ENCODE results near the gene CACNA1E. TPM values are rescaled to one million over a fixed set of nuclear protein-coding genes. Genes with fewer than 3 reads are reported as not detected.
"Not testable (repeated sequence)": the region's sequence is repeated elsewhere in the genome, so short reads cannot be mapped to it uniquely, and the experiment has no call there.

The CACNA1E gene
- total and polyA plus RNA-seq, 5 donors from 2014 or later, result not detected

GRCh38 chr1:181821701-181822100 is 338.4 kb downstream of the CACNA1E start:
- Histone ChIP-seq H3K4me1 (ENCODE audit: control insufficient read depth, insufficient read depth, low read length, poor library complexity, severe bottlenecking) (no peaks in the 10 kb centered on the region), H3K27me3 (ENCODE audit: control insufficient read depth, insufficient read depth, low read length) (no peaks in the 10 kb centered on the region), H3K27ac (ENCODE audit: insufficient read depth, low read length, poor library complexity, severe bottlenecking) (no peak overlapping the region), H3K9me3 (ENCODE audit: control insufficient read depth in 2 of 2, low read length in 2 of 2) (peaks cover 0 to 4% of the 10 kb centered on the region in 2 experiments), H3K4me3 (ENCODE audit: low read depth, low read length) (no peak overlapping the region), H3K36me3 (ENCODE audit: control insufficient read depth, insufficient read depth, low read length) (no peaks in the 10 kb centered on the region)
- Mint-ChIP-seq H3K4me3 (no peak overlapping the region), H3K27me3 (peaks cover 15% of the 10 kb centered on the region), H3K9me3 (peaks cover 0 to 13% (median 3%) of the 10 kb centered on the region in 7 donors), H3K4me1 (no peaks in the 10 kb centered on the region), H3K36me3 (no peaks in the 10 kb centered on the region), H3K27ac (no peak overlapping the region)
- no peak for DNase-seq
- ATAC-seq (ENCODE audit: low read depth in 2 of 2), result no peak

GRCh38 chr1:181832173-181832880 is 349.0 kb downstream of the CACNA1E start:
- not testable (repeated sequence) for H3K4me1 ChIP-seq (ENCODE audit: control insufficient read depth, insufficient read depth, low read length, poor library complexity, severe bottlenecking); H3K4me1 Mint-ChIP-seq; H3K27ac Mint-ChIP-seq; H3K27ac ChIP-seq (ENCODE audit: insufficient read depth, low read length, poor library complexity, severe bottlenecking); H3K4me3 ChIP-seq (ENCODE audit: low read depth, low read length); H3K4me3 Mint-ChIP-seq; H3K27me3 ChIP-seq (ENCODE audit: control insufficient read depth, insufficient read depth, low read length); H3K9me3 ChIP-seq (ENCODE audit: control insufficient read depth in 2 of 2, low read length in 2 of 2); ATAC-seq (ENCODE audit: low read depth in 2 of 2); H3K36me3 ChIP-seq (ENCODE audit: control insufficient read depth, insufficient read depth, low read length); H3K27me3 Mint-ChIP-seq; DNase-seq; H3K36me3 Mint-ChIP-seq
- H3K9me3 Mint-ChIP-seq, result peaks cover 4 to 29% (median 11%) of the 10 kb centered on the region in 7 donors

- Histone ChIP-seq H3K9me3 (ENCODE audit: control insufficient read depth in 2 of 2, low read length in 2 of 2) (no peaks in the 10 kb centered on the region), H3K4me3 (ENCODE audit: low read depth, low read length) (no peak overlapping the region), H3K36me3 (ENCODE audit: control insufficient read depth, insufficient read depth, low read length) (no peaks in the 10 kb centered on the region), H3K4me1 (ENCODE audit: control insufficient read depth, insufficient read depth, low read length, poor library complexity, severe bottlenecking) (no peaks in the 10 kb centered on the region), H3K27me3 (ENCODE audit: control insufficient read depth, insufficient read depth, low read length) (no peaks in the 10 kb centered on the region), H3K27ac (ENCODE audit: insufficient read depth, low read length, poor library complexity, severe bottlenecking) (no peak overlapping the region)
- DNase-seq, result no peak
- peaks cover 4% of the 10 kb centered on the region for H3K27me3 Mint-ChIP-seq
- no peak overlapping the region for H3K4me3 Mint-ChIP-seq
- ATAC-seq (ENCODE audit: low read depth in 2 of 2), result no peak
- peaks cover 0 to 4% (median 0%) of the 10 kb centered on the region in 7 donors for H3K9me3 Mint-ChIP-seq
- H3K4me1 Mint-ChIP-seq, result no peaks in the 10 kb centered on the region
- no peaks in the 10 kb centered on the region for H3K36me3 Mint-ChIP-seq
- H3K27ac Mint-ChIP-seq, result no peak overlapping the region
Measured at GRCh38 chr1:181846001-181846645, 362.8 kb downstream of the CACNA1E start.

- DNase-seq (no peak), ATAC-seq (ENCODE audit: low read depth in 2 of 2) (no peak)
- Histone ChIP-seq H3K27me3 (ENCODE audit: control insufficient read depth, insufficient read depth, low read length) (no peaks in the 10 kb centered on the region), H3K4me1 (ENCODE audit: control insufficient read depth, insufficient read depth, low read length, poor library complexity, severe bottlenecking) (no peaks in the 10 kb centered on the region), H3K36me3 (ENCODE audit: control insufficient read depth, insufficient read depth, low read length) (no peaks in the 10 kb centered on the region), H3K4me3 (ENCODE audit: low read depth, low read length) (no peak overlapping the region), H3K9me3 (ENCODE audit: control insufficient read depth in 2 of 2, low read length in 2 of 2) (no peaks in the 10 kb centered on the region), H3K27ac (ENCODE audit: insufficient read depth, low read length, poor library complexity, severe bottlenecking) (no peak overlapping the region)
- H3K9me3 Mint-ChIP-seq, result peaks cover 0 to 4% (median 0%) of the 10 kb centered on the region in 7 donors
- H3K4me1 Mint-ChIP-seq, result no peaks in the 10 kb centered on the region
- peaks cover 5% of the 10 kb centered on the region for H3K27me3 Mint-ChIP-seq
- H3K27ac Mint-ChIP-seq, result no peak overlapping the region
- H3K36me3 Mint-ChIP-seq, result no peaks in the 10 kb centered on the region
- H3K4me3 Mint-ChIP-seq, result no peak overlapping the region
Measured at GRCh38 chr1:181846681-181847080, 363.4 kb downstream of the CACNA1E start.

- DNase-seq (no peak), ATAC-seq (ENCODE audit: low read depth in 2 of 2) (no peak)
- Mint-ChIP-seq H3K27me3 (peaks cover 9% of the 10 kb centered on the region), H3K4me3 (no peak overlapping the region), H3K36me3 (no peaks in the 10 kb centered on the region), H3K27ac (no peak overlapping the region), H3K9me3 (peaks cover 0 to 14% (median 2%) of the 10 kb centered on the region in 7 donors), H3K4me1 (no peaks in the 10 kb centered on the region)
- H3K9me3 ChIP-seq (ENCODE audit: control insufficient read depth in 2 of 2, low read length in 2 of 2), result no peaks in the 10 kb centered on the region
- H3K4me1 ChIP-seq (ENCODE audit: control insufficient read depth, insufficient read depth, low read length, poor library complexity, severe bottlenecking), result no peaks in the 10 kb centered on the region
- no peak overlapping the region for H3K27ac ChIP-seq (ENCODE audit: insufficient read depth, low read length, poor library complexity, severe bottlenecking)
- no peak overlapping the region for H3K4me3 ChIP-seq (ENCODE audit: low read depth, low read length)
- no peaks in the 10 kb centered on the region for H3K36me3 ChIP-seq (ENCODE audit: control insufficient read depth, insufficient read depth, low read length)
- H3K27me3 ChIP-seq (ENCODE audit: control insufficient read depth, insufficient read depth, low read length), result no peaks in the 10 kb centered on the region
Measured at GRCh38 chr1:181849071-181849470, 365.8 kb downstream of the CACNA1E start.

GRCh38 chr1:181854212-181854611 is 370.9 kb downstream of the CACNA1E start:
- DNase-seq; H3K27me3 ChIP-seq (ENCODE audit: control insufficient read depth, insufficient read depth, low read length); H3K27me3 Mint-ChIP-seq; H3K27ac ChIP-seq (ENCODE audit: insufficient read depth, low read length, poor library complexity, severe bottlenecking); H3K4me3 Mint-ChIP-seq; H3K9me3 ChIP-seq (ENCODE audit: control insufficient read depth in 2 of 2, low read length in 2 of 2); H3K4me3 ChIP-seq (ENCODE audit: low read depth, low read length); H3K36me3 ChIP-seq (ENCODE audit: control insufficient read depth, insufficient read depth, low read length); H3K4me1 ChIP-seq (ENCODE audit: control insufficient read depth, insufficient read depth, low read length, poor library complexity, severe bottlenecking); H3K36me3 Mint-ChIP-seq; H3K4me1 Mint-ChIP-seq; ATAC-seq (ENCODE audit: low read depth in 2 of 2); H3K27ac Mint-ChIP-seq: not testable (repeated sequence)
- peaks cover 0 to 19% (median 4%) of the 10 kb centered on the region in 7 donors for H3K9me3 Mint-ChIP-seq

- Histone ChIP-seq H3K4me3 (ENCODE audit: low read depth, low read length) (no peak overlapping the region), H3K27me3 (ENCODE audit: control insufficient read depth, insufficient read depth, low read length) (no peaks in the 10 kb centered on the region), H3K9me3 (ENCODE audit: control insufficient read depth in 2 of 2, low read length in 2 of 2) (no peaks in the 10 kb centered on the region), H3K36me3 (ENCODE audit: control insufficient read depth, insufficient read depth, low read length) (no peaks in the 10 kb centered on the region), H3K4me1 (ENCODE audit: control insufficient read depth, insufficient read depth, low read length, poor library complexity, severe bottlenecking) (no peaks in the 10 kb centered on the region), H3K27ac (ENCODE audit: insufficient read depth, low read length, poor library complexity, severe bottlenecking) (no peak overlapping the region)
- DNase-seq, result no peak
- Mint-ChIP-seq H3K4me3 (no peak overlapping the region), H3K4me1 (no peaks in the 10 kb centered on the region), H3K27ac (no peak overlapping the region), H3K9me3 (peaks cover 0 to 19% (median 4%) of the 10 kb centered on the region in 7 donors), H3K36me3 (no peaks in the 10 kb centered on the region), H3K27me3 (peaks cover 9% of the 10 kb centered on the region)
- no peak for ATAC-seq (ENCODE audit: low read depth in 2 of 2)
Measured at GRCh38 chr1:181855380-181855779, 372.1 kb downstream of the CACNA1E start.
